HCT116 (cell line): ENCODE measurements around the gene NOL4L. TPM values are rescaled to one million over a fixed set of nuclear protein-coding genes. Genes with fewer than 3 reads are reported as not detected.

Experiments
- ATAC-seq: fragments of 200-7000 bp; cut with Tn5 transposase; 2 replicates; pipeline ENCODE4 v1.9.1; 2020; ENCODE audit warnings: mild to moderate bottlenecking, moderate library complexity
- BruUV-seq: library from RNA; stranded (reverse); fragments of 400-500 nt; replicated peaks from 2 replicates; lab custom pipeline; 2021; lab: Mats Ljungman, UMichigan
- CTCF ChIA-PET: fragments of 300-600 bp; sonication (Branson Sonifier 250); formaldehyde crosslinking; loops from one replicate; lab custom pipeline; 2021; ENCODE audit warnings: antibody characterized with exemption; lab: Charles Lee
- POLR2A ChIA-PET: fragments of 300-600, 350-600 bp; sonication (Branson Sonifier 250); formaldehyde crosslinking; loops from one replicate; lab custom pipeline; 2021; ENCODE audit warnings: antibody characterized with exemption; lab: Charles Lee
- RAD21 ChIA-PET, 2 experiments: fragments of 300-600 bp; sonication (Branson Sonifier 250); formaldehyde crosslinking; loops; one replicate each; lab custom pipeline; 2023; ENCODE audit warnings: low total read pairs in 2 of 2; ENCODE audit not compliant: uncharacterized antibody in 2 of 2, unreplicated experiment in 2 of 2, low non-redundant PET in 1 of 2; lab: Charles Lee
- DNase-seq: peaks from one replicate; pipeline ENCODE4 v3.0.0-alpha.2; 2010; ENCODE audit warnings: low read depth, low spot score
- H2AFZ ChIP-seq: fragments of 200-600 bp; shearing (Covaris generic), sonication (generic); 2 replicates; pipeline ENCODE4 v1.6.1; 2017; ENCODE audit warnings: low read depth, mixed run types, mixed read lengths, antibody characterized with exemption, low read length; ENCODE audit not compliant: poor library complexity, severe bottlenecking
- H3K27ac ChIP-seq: 2 replicates; pipeline ENCODE4 v1.5.1; 2012; ENCODE audit warnings: low read depth, low read length
- H3K27me3 ChIP-seq: fragments of 200-600 bp; sonication (generic); 2 replicates; pipeline ENCODE4 v1.6.1; 2016; ENCODE audit warnings: mixed run types, low read length, mixed read lengths; ENCODE audit not compliant: insufficient read depth
- H3K36me3 ChIP-seq, 2 experiments: fragments of 200-500 bp in 1 of 2; fragments of 200-600 bp in 1 of 2; sonication (Bioruptor generic) in 1 of 2; sonication (generic) in 1 of 2; 2 replicates each; pipeline versions ENCODE4 v1.5.1 to v1.6.1; 2014 to 2016; ENCODE audit warnings: low read length in 2 of 2, inconsistent platforms in 1 of 2, mixed read lengths in 1 of 2, mixed run types in 1 of 2; ENCODE audit not compliant: insufficient read depth in 2 of 2, control insufficient read depth in 1 of 2
- H3K4me1 ChIP-seq, 2 experiments: fragments of 200-600 bp in 1 of 2; sonication (generic) in 1 of 2; 2 replicates each; pipeline versions ENCODE4 v1.5.1 to v1.6.1; 2012 to 2017; ENCODE audit warnings: low read length in 2 of 2, inconsistent platforms in 1 of 2, mild to moderate bottlenecking in 1 of 2, mixed read lengths in 1 of 2, mixed run types in 1 of 2, moderate library complexity in 1 of 2; ENCODE audit not compliant: insufficient read depth in 2 of 2, control insufficient read depth in 1 of 2
- H3K4me2 ChIP-seq: fragments of 200-600 bp; sonication (generic); 2 replicates; pipeline ENCODE4 v1.6.1; 2017; ENCODE audit warnings: mixed run types, low read length, mixed read lengths
- H3K4me3 ChIP-seq, 2 experiments: fragments of 200-600 bp in 1 of 2; sonication (generic) in 1 of 2; replicated peaks in 1 of 2; 2 replicates each; pipeline ENCODE4 v1.5.1; 2011 to 2016; ENCODE audit warnings: low read length in 2 of 2, control low read depth in 1 of 2, low read depth in 1 of 2, mild to moderate bottlenecking in 1 of 2, mixed read lengths in 1 of 2, mixed run types in 1 of 2
- H3K79me2 ChIP-seq: fragments of 200-600 bp; sonication (generic); 2 replicates; pipeline ENCODE4 v1.6.1; 2017; ENCODE audit warnings: mild to moderate bottlenecking, mixed run types, low read length, moderate library complexity, mixed read lengths; ENCODE audit not compliant: insufficient read depth
- H3K9ac ChIP-seq: fragments of 200-600 bp; sonication (generic); 2 replicates; pipeline ENCODE4 v1.6.1; 2016; ENCODE audit warnings: low read length, mixed read lengths
- H3K9me2 ChIP-seq: fragments of 200-600 bp; sonication (generic), shearing (Covaris generic); 2 replicates; pipeline ENCODE4 v1.6.1; 2017; ENCODE audit warnings: mixed run types, mild to moderate bottlenecking, moderate library complexity; ENCODE audit not compliant: insufficient read depth
- H3K9me3 ChIP-seq, 2 experiments: fragments of 200-500 bp in 1 of 2; fragments of 200-600 bp in 1 of 2; sonication (Bioruptor generic) in 1 of 2; sonication (generic) in 1 of 2; 2 replicates each; pipeline ENCODE4 v1.6.1; 2014 to 2017; ENCODE audit warnings: low read length in 2 of 2, mixed read lengths in 2 of 2, inconsistent platforms in 1 of 2, low read depth in 1 of 2, mild to moderate bottlenecking in 1 of 2, mixed run types in 1 of 2, moderate library complexity in 1 of 2; ENCODE audit not compliant: control insufficient read depth in 1 of 2, insufficient read depth in 1 of 2
- H4K20me1 ChIP-seq: fragments of 200-600 bp; sonication (generic), shearing (Covaris generic); 2 replicates; pipeline ENCODE4 v1.6.1; 2017; ENCODE audit warnings: mixed run types, mild to moderate bottlenecking, moderate library complexity; ENCODE audit not compliant: insufficient read depth
- ATF3 ChIP-seq: IDR thresholded peaks from 2 replicates; pipeline ENCODE4 v1.6.1; 2012
- CEBPB ChIP-seq: IDR thresholded peaks from 2 replicates; pipeline ENCODE4 v1.6.1; 2012; ENCODE audit warnings: low read depth
- EGR1 ChIP-seq: IDR thresholded peaks from 2 replicates; pipeline ENCODE4 v1.6.1; 2012; ENCODE audit warnings: low read depth
- EZH2phosphoT487 ChIP-seq: fragments of 200-600 bp; IDR thresholded peaks from 2 replicates; pipeline ENCODE4 v1.6.1; 2018; ENCODE audit warnings: antibody characterized with exemption, borderline replicate concordance
- FOSL1 ChIP-seq: IDR thresholded peaks from 2 replicates; pipeline ENCODE4 v1.6.1; 2012; ENCODE audit warnings: low read depth
- JUND ChIP-seq: IDR thresholded peaks from 2 replicates; pipeline ENCODE4 v1.6.1; 2012
- MAX ChIP-seq: IDR thresholded peaks from 2 replicates; pipeline ENCODE4 v1.6.1; 2012
- POLR2A ChIP-seq: IDR thresholded peaks from 2 replicates; pipeline ENCODE4 v1.7.0; 2011; ENCODE audit warnings: borderline replicate concordance; ENCODE audit not compliant: insufficient read depth, insufficient read length; ENCODE audit errors: extremely low read depth
- RAD21 ChIP-seq: IDR thresholded peaks from 2 replicates; pipeline ENCODE4 v1.6.1; 2012; ENCODE audit warnings: low read depth, mild to moderate bottlenecking
- REST ChIP-seq: IDR thresholded peaks from 2 replicates; pipeline ENCODE4 v1.6.1; 2012; ENCODE audit warnings: low read depth
- SIN3A ChIP-seq: IDR thresholded peaks from 2 replicates; pipeline ENCODE4 v1.6.1; 2012; ENCODE audit warnings: low read depth
- SP1 ChIP-seq: IDR thresholded peaks from 2 replicates; pipeline ENCODE4 v1.6.1; 2012; ENCODE audit warnings: low read depth
- SRF ChIP-seq: IDR thresholded peaks from 2 replicates; pipeline ENCODE4 v1.6.1; 2012; ENCODE audit warnings: low read depth
- YY1 ChIP-seq: IDR thresholded peaks from 2 replicates; pipeline ENCODE4 v1.6.1; 2011; ENCODE audit warnings: low read length, low read depth, moderate library complexity, mild to moderate bottlenecking; ENCODE audit not compliant: insufficient replicate concordance; ENCODE audit errors: extremely low read depth
- ZNF274 ChIP-seq: fragments of 200-500 bp; sonication (Bioruptor generic); IDR thresholded peaks from 2 replicates; pipeline ENCODE4 v1.6.1; 2014; ENCODE audit warnings: mild to moderate bottlenecking, low read depth, low read length, inconsistent platforms
- intact Hi-C: fragments of 100-400 bp; cut with micrococcal nuclease; formaldehyde crosslinking; loops from 2 replicates; pipeline ENCODE4 v1.10.0; 2022
- total RNA-seq: library from RNA; stranded (reverse); gene quantifications from one replicate; pipeline ENCODE4 v1.2.1, GENCODE V29; 2021; ENCODE audit not compliant: unreplicated experiment

Gene NOL4L
- total RNA-seq, 1 experiment from 2014 or later, result 5.9 TPM

- H3K27me3 ChIP-seq, result no peaks in the 10 kb centered on the region
- 0 out of 4 replicates have a peak, but pooled peaks cover 0 to 3% of the 10 kb centered on the region in 2 experiments for H3K4me1 ChIP-seq
- intact Hi-C loops, result no loop called here
- no peak overlapping the region for H3K9ac ChIP-seq
- H3K27ac ChIP-seq, result no peak overlapping the region
- BruUV-seq, result no TSS peak
- H3K36me3 ChIP-seq, result no peaks in the 10 kb centered on the region
- DNase-seq (peak; percentile 54), ATAC-seq (peak; percentile 97)
- H3K4me3 ChIP-seq, result no peak overlapping the region
- H3K79me2 ChIP-seq, result no peaks in the 10 kb centered on the region
- RAD21 ChIA-PET, result no interaction called here
- no peaks in the 10 kb centered on the region for H3K9me2 ChIP-seq
- H3K9me3 ChIP-seq, result no peaks in the 10 kb centered on the region
- POLR2A ChIA-PET, result no interaction called here
- no peak overlapping the region for H3K4me2 ChIP-seq
- CTCF ChIA-PET, result no interaction called here
- TF ChIP-seq SP1 (no peak), ATF3 (no peak), POLR2A (no peak), EGR1 (no peak), MAX (no peak), YY1 (no peak), FOSL1 (no peak), EZH2phosphoT487 (no peak), SRF (no peak), ZNF274 (no peak), CEBPB (no peak), SIN3A (no peak), REST (no peak), RAD21 (no peak), JUND (no peak)
- no peak overlapping the region for H2AFZ ChIP-seq
- no peaks in the 10 kb centered on the region for H4K20me1 ChIP-seq
Measured at GRCh38 chr20:32621071-32621890, 36.1 kb upstream of the NOL4L start.
